Measurements from ENCODE around the gene CCND2. TPM values are rescaled to one million over a fixed set of nuclear protein-coding genes. Genes with fewer than 3 reads are reported as not detected.
A peak's percentile ranks its signal among the peaks of the same experiment; 100 is the strongest.

CCND2 gene
- total RNA-seq, 1 experiment from 2014 or later: 194 TPM

- POLR2A ChIA-PET: interaction anchor here (0.7 to 1.2 kb wide), 8 partner anchors 8 to 152 kb away, joined by 3 to 7 read pairs (median 4); no protein-coding TSS in a partner anchor
- H3K4me1 Mint-ChIP-seq: peaks cover 26% of the 10 kb centered on the region
- H3K27ac Mint-ChIP-seq: peak overlapping the region; percentile 91
- H3K36me3 Mint-ChIP-seq: no peaks in the 10 kb centered on the region
- peak overlapping the region; percentile 92 for H3K4me3 Mint-ChIP-seq
- CTCF ChIA-PET: interaction anchor here (0.5 to 2.4 kb wide), 15 partner anchors 9 to 385 kb away, joined by 3 to 24 read pairs (median 4); no protein-coding TSS in a partner anchor
- peaks cover 25% of the 10 kb centered on the region for H3K27me3 Mint-ChIP-seq (ENCODE audit: low read depth)
- no peaks in the 10 kb centered on the region for H3K9me3 Mint-ChIP-seq
- ATAC-seq (no peak), DNase-seq (ENCODE audit: low spot score) (no peak)
- no peak for TF ChIP-seq FOXP4 (CRISPR knock-in tag; IDR thresholded peaks at IDR 0.05)
- no peak for TF ChIP-seq CBFB (CRISPR knock-in tag; IDR thresholded peaks at IDR 0.05; ENCODE audit: low read depth)
- no peak for TF ChIP-seq ZNF671 (CRISPR knock-in tag; IDR thresholded peaks at IDR 0.05)
- TF ChIP-seq NFYB (CRISPR knock-in tag; conservative IDR thresholded peaks at IDR 0.05; ENCODE audit: low read depth): no peak
- no peak for TF ChIP-seq ZNF232 (CRISPR knock-in tag; IDR thresholded peaks at IDR 0.05)
- no peak for TF ChIP-seq ZNF396 (CRISPR knock-in tag; IDR thresholded peaks at IDR 0.05; ENCODE audit: borderline replicate concordance)
- no peak for TF ChIP-seq ZBTB43 (CRISPR knock-in tag; IDR thresholded peaks at IDR 0.05)
- no peak for TF ChIP-seq ZNF219 (CRISPR knock-in tag; IDR thresholded peaks at IDR 0.05; ENCODE audit: borderline replicate concordance)
Observed at GRCh38 chr12:4268329-4269181, 5.0 kb upstream of the CCND2 start.

GRCh38 chr12:4269279-4269991, 4.1 kb upstream of the CCND2 start:
- no peaks in the 10 kb centered on the region for H3K36me3 Mint-ChIP-seq
- no peaks in the 10 kb centered on the region for H3K9me3 Mint-ChIP-seq
- DNase-seq (ENCODE audit: low spot score) (peak; percentile 85), ATAC-seq (peak; percentile 14)
- peaks cover 26% of the 10 kb centered on the region for H3K4me1 Mint-ChIP-seq
- TF ChIP-seq KAT7 (CRISPR knock-in tag; IDR thresholded peaks at IDR 0.05; ENCODE audit: borderline replicate concordance) (no peak), SOX15 (CRISPR knock-in tag; IDR thresholded peaks at IDR 0.05) (no peak), ZNF423 (CRISPR knock-in tag; IDR thresholded peaks at IDR 0.05) (peak; percentile 26; the same call in 1 of the 2 replicates), SP1 (CRISPR knock-in tag; conservative IDR thresholded peaks at IDR 0.05) (peak; percentile 59), MAX (CRISPR knock-in tag; IDR thresholded peaks at IDR 0.05) (peak; percentile 84), USF2 (CRISPR knock-in tag; IDR thresholded peaks at IDR 0.05) (peak; percentile 78), JUN (CRISPR knock-in tag; IDR thresholded peaks at IDR 0.05) (no peak)
- H3K4me3 Mint-ChIP-seq: peak overlapping the region; percentile 91
- CTCF ChIA-PET: interaction anchor here (1.0 to 2.4 kb wide), 9 partner anchors 8 to 386 kb away, joined by 3 to 24 read pairs (median 5); no protein-coding TSS in a partner anchor
- peaks cover 25% of the 10 kb centered on the region for H3K27me3 Mint-ChIP-seq (ENCODE audit: low read depth)
- H3K27ac Mint-ChIP-seq: no peak overlapping the region
- POLR2A ChIA-PET: interaction anchor here (0.7 to 1.4 kb wide), 7 partner anchors 41 to 153 kb away, joined by 3 to 7 read pairs (median 3); no protein-coding TSS in a partner anchor
